Left ventricle myocardium superior (tissue), 1 donor: ENCODE data around the gene ELMO1. TPM values are rescaled to one million over a fixed set of nuclear protein-coding genes. Genes with fewer than 3 reads are reported as not detected.

Experiments used
- ATAC-seq: fragments of 200-7000 bp; cut with Tn5 transposase; one replicate; pipeline ENCODE4 v1.9.1; 2020; ENCODE audit warnings: mild to moderate bottlenecking, moderate library complexity
- DNase-seq: peaks from one replicate; pipeline ENCODE4 v3.0.0-alpha.2; 2020
- intact Hi-C: fragments of 100-400 bp; cut with micrococcal nuclease; formaldehyde crosslinking; loops from one replicate; pipeline ENCODE4 v1.11.0; 2022
- total RNA-seq: library from RNA; stranded (reverse); fragmentation: NEBNext Ultra II Directional; extraction: Animal tissue kit (Norgen Biotek cat#: 25700); gene quantifications from one replicate; pipeline ENCODE4 v1.2.1, GENCODE V29; 2021
- donor health status: DM: no; HTN: yes; CAD: no; lungs with severe emphysema.

ELMO1 gene
- total RNA-seq, 1 donor from 2014 or later = 13.0 TPM

DNA sequence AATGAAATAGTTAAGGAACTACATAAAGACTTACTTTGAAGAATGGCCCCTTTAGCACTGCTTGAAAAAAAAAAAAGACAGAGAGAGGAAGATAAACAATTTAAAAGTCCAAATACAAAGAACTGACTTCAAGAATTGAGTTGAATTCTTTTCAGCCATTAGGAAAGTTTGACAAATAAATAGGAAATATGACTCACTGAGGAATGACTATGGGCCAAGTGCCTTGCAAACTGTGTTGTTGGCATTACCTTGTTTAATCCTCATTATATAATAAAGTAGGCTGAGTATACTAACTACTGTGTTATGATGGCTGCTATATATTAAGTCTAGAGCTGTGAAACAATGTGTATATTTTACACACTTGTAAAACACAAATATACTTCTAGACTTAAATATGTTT is 151.1 kb downstream of the ELMO1 start:
- intact Hi-C loops = no loop called here
- ATAC-seq = no peak
- DNase-seq = no peak

DNA sequence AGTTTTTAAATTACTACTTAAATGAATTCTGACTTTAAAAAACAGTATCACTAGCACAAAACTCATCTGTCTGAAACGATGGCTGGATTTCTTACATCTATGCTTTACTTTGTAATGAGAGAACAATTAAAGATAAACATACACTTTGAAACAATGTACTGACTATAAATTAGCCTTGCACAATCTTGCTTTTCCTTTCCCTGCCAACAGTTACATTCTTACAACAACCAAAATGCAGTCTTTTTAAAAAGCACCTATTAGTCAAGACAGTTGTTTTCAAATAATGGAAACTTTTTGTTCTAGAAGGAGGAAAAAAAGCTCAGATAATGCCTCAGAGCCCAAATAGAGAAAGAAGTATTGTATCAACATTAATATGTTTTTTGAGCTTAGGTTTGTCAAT is 153.3 kb downstream of the ELMO1 start:
- DNase-seq (no peak), ATAC-seq (no peak)
- intact Hi-C loops = no loop called here

DNA sequence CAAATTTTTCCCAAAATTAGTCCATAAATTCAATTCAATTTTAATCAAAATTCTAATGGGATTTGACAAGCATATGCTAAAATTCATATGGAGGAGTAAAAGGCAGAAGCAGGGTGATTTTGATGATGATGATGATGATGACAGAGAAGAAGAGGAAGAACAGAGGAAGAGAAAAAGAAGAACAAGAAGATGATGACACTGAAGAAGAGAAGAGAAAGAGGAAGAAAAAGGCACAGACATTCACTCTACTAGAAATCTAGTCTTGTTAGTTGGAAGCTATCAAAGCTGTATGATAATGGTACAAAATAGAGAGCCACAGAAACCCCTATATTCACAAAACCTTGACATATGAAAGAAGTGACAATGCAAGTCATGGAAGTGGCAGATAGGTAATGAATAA is 157.9 kb downstream of the ELMO1 start:
- intact Hi-C loops = no loop called here
- no peak for DNase-seq
- no peak for ATAC-seq

DNA sequence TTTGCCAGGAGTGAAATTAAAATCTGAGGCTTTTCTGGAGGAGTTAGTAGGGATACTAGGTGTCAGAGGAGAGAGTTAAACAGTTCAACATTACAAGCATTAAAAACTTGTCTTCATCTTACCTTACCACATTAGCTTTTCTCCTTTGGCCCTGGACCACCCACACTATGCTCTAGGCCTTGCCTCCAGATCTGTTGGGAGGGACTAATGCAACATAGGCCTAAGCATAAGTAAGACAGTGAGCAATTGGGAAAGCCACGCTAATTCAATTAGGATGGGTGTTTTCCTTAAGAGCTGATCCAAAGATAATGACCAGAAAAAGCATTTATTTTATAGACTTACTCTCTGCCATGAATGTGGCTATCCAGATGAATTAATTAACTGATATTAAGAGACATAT is 158.9 kb downstream of the ELMO1 start:
- intact Hi-C loops = no loop called here
- ATAC-seq = no peak
- no peak for DNase-seq

DNA sequence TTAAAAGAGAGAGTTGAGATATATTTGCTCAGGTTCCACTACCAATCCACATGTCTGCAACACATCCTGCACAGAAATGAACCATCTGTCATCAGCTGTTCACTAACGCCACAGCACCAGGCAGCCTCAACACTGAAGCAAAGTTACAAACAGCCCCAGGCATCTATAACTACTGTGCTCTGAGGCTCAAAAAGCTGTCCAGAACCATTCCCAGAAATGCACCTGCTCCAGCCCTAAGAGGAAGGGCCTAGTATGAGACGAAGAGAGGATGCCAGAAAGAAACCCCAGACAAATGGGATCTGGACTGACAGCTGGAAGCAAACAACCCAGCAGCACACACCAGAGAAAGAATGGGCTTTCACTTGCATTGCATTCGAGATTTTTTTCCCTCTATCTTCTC is 159.3 kb downstream of the ELMO1 start:
- intact Hi-C loops = no loop called here

DNA sequence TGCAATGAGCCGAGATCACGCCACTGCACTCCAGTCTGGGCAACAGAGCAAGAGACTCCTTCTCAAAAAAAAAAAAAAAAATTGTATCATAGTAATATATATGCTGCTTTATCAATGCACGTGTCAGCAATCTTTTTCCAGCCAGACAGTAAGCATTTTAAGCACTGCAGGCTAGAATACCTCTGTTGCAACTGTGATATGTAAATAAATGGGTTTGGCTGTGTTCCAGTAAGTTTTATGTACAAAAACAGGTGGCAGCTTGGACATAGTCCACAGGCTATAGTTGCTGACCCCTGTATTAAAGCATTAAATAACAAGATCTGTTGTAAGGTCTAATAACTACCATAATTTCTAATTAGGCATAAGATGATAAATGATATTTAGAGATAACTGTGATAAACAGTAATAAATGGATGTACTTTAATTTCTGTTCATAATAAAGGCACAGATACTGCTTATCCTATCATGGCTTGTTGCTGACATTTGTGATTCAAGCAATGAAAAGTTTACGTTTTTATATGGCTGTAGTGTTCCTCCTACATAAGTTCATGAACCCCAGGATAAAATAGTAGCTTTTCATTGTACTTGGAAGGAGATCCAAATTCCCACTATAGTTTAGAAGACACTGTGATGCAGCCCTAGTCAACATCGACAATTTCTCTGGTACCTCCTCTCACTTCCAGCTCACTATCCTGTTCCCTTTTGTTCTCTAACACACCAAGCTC is 161.4 kb downstream of the ELMO1 start:
- DNase-seq (no peak), ATAC-seq (no peak)
- intact Hi-C loops = no loop called here

More for the DNA sequence above, 159.3 kb downstream of the ELMO1 start:
- ATAC-seq (peak; percentile 68), DNase-seq (no peak)

DNA sequence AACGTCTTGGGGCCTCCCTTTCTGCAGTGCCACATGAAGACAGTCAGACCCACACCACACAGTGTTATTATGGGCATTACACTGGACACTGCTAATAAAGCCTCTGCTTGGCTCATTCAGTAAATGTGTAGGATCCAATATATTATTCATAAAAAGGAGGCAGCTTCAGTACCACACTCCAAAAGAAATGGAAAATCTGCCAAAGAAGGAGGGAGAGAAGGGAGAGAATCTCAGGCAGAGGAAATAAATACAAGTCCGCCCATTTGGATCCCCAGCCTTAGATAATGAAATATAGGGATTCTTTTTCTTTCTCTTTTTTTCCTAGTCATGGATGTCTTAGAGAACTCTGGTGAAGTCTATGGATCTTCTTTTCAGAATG is 162.2 kb downstream of the ELMO1 start:
- DNase-seq (no peak), ATAC-seq (no peak)
- intact Hi-C loops = no loop called here

DNA sequence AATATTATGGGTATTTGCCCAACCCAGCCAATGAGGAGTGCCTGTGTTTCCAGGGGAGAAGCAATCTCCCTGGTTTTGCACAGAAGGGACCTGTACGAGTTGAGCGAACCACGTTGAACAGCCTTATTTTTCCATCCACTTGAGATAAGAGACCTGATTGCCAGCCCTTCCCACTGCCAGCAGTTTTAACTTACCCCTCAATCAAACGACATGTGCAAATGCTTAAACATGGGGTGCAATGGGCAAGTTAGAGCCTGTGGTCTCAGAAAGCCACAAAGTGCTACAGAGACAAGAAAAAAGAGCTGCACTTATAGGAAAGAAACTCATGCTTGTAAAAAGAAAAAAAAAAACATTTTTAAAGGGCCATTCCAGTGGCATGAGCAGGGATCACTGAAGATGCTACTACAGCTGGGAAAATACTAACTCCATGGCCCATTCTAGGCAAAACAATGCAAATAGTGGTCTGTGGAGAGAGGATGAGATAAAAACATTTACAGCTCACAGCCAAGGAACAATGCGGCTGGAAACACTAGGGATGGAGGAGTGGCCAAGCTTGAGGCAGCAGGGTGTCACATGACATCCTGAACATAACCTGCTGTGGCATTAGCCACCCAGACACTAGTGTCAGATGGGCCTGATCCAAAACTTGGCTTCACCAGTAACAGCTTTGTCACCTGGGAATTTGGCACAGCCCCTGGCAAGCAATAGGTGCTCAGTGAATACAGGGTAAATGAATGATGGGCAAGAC is 162.8 kb downstream of the ELMO1 start:
- intact Hi-C loops = no loop called here
- DNase-seq (no peak), ATAC-seq (peak; percentile 65)

DNA sequence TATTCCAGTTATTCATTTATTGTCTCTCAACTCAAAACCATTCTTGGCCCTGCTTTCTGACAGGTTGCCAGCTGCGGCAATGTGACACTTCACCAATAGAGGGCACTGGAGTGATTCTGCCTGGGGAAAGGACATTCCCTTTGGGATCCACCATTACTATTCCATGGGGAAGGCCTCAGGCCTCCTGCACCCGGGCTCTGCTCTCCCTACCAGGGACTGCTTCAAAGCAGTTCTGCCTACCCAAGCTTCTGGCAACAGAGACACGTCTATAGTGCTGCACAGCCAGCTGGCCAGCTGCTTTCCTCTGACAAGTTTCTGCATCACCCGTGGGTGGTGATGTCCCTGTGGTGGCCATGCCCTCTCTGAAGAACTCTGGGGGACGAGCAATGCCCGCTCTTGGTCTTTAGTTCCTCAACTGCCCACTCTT is 163.8 kb downstream of the ELMO1 start:
- intact Hi-C loops = no loop called here
- peak; percentile 43 for ATAC-seq
- peak; percentile 69 for DNase-seq

DNA sequence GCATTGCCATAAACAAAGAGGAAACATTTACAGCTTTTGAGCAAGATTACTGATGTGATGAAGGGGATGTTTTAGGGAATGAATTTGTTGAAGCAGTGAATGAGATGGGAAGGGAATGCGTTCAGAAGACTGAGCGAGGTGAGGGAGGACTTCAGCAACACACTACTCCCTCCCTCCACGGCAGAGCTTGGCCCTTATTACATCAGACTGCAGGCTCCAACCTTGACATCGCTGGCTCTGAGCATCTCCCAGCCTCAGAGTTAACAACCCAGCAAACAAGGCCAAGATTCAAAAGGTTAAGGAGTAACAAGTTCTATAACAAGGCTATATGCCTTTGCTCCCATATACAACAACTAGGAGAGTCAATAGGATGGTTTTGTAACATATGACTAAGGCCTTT is 164.4 kb downstream of the ELMO1 start:
- DNase-seq = no peak
- intact Hi-C loops = no loop called here
- no peak for ATAC-seq

DNA sequence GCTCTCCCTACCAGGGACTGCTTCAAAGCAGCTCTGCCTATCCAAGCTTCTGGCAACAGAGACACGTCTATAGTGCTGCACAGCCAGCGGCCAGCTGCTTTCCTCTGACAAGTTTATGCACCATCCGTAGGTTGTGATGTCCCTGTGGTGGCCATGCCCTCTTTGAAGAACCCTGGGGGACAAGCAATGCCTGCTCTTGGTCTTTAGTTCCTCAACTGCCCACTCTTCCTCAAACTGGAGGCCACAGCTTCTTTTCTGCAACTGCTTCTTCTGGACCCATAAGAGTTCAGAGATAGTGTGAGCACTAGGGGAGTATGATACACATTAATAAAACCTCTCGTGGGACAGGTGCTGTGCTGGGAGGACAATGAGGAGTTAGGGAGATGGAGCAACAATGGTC is 164.9 kb downstream of the ELMO1 start:
- no peak for DNase-seq
- intact Hi-C loops = no loop called here
- ATAC-seq = no peak

DNA sequence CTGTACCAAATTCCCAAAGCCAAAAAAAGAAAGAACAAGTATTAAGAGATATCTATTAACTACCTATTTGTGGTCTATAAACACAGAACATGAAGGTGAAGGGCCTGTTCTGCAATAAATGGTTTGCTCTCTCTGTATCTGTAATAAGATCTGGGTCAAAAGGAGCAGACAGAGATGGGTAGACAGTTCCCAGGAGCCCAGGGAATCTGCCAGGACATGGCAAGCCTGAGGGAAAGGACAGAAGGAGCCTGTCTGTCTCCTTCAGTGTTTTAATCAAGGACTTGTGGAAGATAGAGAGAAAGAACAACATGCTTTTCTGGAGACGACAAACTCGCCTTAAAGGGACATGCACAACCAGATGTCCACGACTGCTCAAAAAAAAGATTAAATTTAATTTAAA is 165.7 kb downstream of the ELMO1 start:
- no peak for DNase-seq
- no peak for ATAC-seq
- intact Hi-C loops = no loop called here

DNA sequence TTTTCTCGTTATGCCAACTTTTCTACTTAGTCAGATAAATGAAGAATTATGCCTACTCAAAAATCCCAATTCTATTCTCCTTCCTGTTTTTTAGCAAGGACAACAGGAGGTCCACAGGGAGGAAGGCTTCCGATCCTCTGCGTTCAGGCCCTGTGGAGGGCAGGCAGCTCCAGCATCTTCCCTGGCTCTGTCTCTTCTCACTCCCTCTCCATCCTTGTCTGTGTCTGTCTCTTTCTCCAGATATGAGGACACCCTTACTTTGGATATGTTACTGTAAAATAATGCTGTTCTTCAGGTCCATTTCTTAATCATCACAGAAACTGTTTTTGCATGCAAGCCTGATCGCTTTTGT is 166.6 kb downstream of the ELMO1 start:
- no peak for ATAC-seq
- no peak for DNase-seq
- intact Hi-C loops = no loop called here

DNA sequence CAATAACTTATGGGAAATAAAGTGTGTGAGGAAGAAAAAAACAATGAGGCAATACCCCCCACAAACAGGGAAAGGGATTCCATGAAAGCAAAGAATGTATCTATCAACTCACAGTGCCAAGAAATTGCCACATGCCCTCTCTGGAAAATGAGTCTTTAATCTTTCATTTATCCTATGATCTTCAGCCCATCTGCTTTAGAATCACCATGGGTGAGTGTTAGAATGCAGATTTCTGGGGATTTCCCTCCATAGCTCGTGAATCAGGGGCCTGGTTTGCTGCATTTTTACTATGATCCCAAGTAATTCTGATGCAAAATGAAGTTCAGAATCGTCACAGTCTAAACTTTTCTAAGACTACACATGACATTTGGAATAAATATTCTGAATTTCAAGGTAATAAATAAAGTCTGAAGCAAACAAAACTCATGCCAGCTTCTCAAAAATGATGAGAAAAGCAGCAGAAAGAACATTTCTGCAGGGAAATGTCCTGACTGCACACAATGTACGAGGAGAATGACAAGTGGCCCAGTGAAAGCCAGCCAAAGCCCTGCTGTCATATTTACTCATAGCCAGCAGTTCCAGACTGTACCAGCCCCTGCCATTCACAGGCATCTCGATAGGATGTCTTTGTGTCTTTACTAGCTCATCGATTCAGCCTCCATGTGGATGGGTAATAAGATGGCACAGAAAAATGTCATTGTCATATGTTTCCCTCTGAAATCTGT is 167.1 kb downstream of the ELMO1 start:
- intact Hi-C loops = no loop called here

DNA sequence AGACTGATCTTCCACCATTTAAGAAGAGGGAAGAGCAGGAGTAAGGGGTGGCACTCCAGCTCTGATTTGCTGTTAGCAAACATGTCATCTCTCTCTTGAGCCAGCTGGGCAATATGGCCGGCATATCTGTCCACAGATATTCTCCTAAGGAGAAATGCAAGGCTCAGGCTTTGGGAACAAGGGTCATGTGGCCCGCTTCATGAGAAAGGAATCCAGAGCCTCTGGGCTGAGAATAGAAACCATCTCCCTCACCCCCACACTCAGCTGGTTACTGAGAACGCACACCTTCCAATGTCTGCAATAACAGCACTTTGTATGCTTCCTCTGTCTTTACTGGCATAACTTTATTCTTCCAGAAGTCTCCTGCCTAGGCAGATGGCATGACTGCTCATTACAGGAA is 171.2 kb downstream of the ELMO1 start:
- ATAC-seq = no peak
- intact Hi-C loops = no loop called here
- no peak for DNase-seq

More for the DNA sequence above, 167.1 kb downstream of the ELMO1 start:
- DNase-seq (no peak), ATAC-seq (peak; percentile 14)

DNA sequence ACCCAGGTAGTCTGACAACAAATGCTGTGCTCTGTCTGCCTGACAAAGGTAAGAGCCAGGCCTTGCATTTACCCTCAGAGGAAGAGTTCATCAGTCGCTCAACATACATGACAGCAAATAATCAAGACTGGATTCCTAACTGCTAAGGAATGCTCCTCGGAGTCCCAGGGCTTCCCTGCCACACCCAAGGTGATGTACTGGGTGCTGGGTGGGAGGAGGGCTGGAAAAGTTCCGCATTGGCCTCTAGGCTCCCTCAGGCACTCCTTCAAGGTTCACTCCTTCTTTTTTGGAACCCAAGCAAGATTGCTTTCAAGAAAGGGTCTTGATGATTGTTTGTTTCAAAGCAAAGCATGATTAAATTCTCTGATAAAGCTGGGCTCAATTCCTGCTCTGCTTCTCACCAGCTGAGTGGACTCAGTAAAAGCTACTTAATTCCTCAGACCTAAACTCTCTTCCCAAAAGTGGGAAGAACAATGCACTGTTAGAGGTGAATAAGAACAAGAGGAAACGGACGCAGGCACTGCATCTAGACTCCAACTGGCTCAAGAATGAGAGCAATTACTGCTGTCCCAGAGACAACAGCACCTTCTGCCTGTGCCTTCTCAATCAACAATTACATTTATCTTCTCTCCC is 173.5 kb downstream of the ELMO1 start:
- no peak for ATAC-seq
- DNase-seq = no peak
- intact Hi-C loops = no loop called here

DNA sequence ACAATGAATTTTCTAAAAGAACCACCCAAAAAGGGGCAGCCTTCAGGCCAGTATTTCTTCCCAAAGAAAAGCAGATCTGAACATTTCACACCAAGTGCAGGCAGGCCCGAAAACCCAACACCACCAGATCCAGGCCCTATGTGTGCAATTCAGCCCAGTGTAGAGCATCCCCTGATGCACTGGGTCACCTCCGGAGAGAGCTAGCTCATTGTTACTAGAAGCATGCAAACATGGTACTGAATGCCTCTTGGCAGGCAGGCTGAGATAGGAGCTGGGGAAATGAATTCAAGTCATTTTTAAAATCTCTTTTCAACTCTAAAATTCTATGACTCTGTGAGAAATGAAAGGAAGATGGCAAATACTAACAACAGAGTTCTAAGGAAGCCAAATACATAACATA is 174.8 kb downstream of the ELMO1 start:
- intact Hi-C loops = no loop called here
- ATAC-seq (no peak), DNase-seq (no peak)

DNA sequence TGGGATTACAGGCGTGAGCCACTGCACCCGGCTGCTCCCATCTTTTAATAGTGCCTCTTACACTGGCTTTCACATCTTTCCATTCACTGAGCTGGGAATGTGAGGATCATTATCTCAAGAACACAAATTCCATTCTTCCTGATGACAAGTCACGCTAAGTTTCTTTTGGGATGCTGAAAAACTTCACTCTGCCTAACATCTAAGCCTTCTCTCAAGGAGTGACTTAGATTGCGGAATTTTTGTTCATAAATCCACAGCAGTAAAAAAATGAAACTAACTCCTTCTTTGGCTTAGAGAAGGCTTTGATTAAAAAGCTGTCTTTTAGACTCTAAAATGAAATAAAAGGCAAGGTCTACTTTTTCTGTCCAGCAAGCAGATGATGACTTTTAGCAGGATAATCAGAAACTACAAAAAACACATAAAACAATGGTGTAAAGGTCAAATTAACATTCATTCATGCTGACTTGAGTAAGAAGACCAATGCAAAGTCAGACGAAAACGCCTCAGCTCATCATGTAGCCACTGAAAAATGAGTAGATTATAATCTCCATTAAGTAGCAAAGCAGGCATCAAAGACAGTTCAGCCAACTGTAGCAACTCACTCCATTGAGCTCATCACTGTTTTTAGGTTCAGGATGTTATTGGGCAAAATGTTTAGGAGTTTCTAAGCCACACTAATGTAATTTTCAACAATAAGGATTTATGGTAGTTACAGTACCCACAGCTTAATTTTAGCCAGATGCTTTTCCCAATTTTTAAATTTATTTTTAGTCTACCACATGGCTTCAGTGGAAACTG is 178.8 kb downstream of the ELMO1 start:
- intact Hi-C loops = no loop called here

DNA sequence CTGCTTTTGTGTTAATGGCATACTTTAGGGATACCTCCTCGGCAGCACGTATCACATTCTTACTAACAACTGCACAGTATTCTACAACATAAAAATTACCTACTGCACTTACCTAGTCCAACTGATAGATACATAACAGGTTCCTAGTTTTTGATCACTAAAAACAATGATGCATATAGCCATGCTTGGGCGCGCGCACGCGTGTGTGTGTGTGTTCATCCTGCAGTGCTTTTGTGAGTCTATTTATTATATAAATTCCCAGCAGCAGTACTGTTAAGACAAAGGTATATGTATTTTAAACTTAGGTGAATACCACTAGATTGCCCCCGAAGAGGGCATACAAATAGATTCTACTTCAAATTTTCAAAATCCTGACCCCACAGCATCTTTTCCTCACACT is 181.4 kb downstream of the ELMO1 start:
- no peak for ATAC-seq
- DNase-seq = no peak
- intact Hi-C loops = no loop called here

More for the DNA sequence above, 178.8 kb downstream of the ELMO1 start:
- no peak for DNase-seq
- ATAC-seq = no peak
